HG03045 (cell line): ENCODE results near the gene ADGRG6.

ENCODE experiments used
- ATAC-seq: cut with Tn5 transposase; IDR thresholded peaks from one replicate; pipeline ENCODE4 v1.9.1; 2021; ENCODE audit warnings: mild to moderate bottlenecking, moderate library complexity; ENCODE audit not compliant: unreplicated experiment

The ADGRG6 gene

GRCh38 chr6:142474531-142475289, 172.9 kb downstream of the ADGRG6 start:
- no peak for ATAC-seq

DNA sequence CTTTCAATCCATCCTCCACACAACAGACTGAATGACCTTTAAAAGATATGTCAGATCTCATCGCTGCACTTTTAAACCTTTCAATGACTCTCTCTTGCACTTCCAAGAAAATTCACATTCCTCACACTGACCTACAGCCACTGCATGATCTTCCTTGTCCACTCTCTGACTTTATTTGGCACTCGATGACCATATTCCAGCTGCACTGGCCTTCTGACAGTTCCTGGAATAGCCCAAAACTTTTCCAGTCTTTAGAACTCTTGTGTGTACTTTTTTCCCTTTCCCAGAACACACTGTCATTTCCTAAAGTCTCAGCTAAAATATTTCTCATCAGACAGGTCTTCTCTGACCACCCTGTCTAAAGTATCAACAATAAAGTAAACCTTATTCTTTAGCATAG, 174.6 kb downstream of the ADGRG6 start:
- ATAC-seq, result no peak

DNA sequence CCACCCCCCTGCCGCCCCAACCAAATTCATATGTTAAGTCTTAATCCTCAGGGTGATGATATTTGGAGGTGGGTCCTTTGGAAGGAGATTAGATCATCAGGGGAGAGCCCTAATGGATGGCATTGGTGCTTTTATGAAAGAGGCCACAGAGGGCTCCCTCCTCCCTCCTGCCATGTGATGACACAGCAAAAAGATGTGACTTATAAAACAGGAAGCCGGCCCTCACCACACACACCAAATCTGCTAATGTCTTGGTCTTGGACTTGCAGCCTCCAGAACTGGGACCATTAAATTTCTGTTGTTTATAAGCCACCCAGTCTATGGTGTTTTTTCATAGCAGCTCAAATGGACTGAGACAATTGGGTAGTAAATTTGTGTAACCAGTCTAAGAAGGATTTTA, 176.3 kb downstream of the ADGRG6 start:
- ATAC-seq, result no peak

DNA sequence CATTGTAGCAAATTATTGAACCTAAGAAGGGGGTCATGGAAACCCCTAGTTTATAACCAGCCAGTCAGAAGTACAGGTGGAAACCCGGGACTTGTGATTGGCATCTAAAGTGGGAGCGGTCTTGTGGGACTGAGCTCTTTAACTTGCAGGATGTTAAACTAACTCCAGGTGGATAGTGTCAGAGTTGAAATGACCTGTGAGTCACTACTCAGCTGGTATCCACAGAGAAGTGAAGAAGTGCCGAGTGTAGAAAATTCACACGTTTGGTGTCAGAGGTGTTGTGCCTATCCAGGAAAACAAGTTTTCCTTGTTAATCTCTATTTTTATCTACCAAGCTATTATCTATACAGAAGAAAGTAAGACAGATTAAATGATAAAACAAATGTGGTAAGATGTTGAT, 179.7 kb downstream of the ADGRG6 start:
- no peak for ATAC-seq

DNA sequence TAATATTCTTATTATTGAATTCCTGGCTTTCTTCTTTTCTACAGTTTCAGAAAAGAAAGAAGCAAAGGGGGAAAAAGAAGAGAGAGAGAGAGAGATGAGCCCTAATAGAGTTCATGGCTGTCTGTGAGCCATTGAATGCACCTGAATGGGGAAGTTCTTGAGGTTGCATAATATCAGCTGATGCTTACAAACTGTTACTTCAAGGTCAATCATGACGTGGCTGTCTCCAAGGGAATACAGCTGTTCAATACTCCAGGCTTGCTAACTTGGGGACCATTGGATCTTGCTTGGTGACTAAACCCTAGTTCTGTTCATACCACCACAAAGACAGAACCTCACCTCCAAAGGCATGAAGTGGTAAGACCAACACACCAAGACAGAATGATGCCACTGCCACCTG, 180.4 kb downstream of the ADGRG6 start:
- no peak for ATAC-seq

DNA sequence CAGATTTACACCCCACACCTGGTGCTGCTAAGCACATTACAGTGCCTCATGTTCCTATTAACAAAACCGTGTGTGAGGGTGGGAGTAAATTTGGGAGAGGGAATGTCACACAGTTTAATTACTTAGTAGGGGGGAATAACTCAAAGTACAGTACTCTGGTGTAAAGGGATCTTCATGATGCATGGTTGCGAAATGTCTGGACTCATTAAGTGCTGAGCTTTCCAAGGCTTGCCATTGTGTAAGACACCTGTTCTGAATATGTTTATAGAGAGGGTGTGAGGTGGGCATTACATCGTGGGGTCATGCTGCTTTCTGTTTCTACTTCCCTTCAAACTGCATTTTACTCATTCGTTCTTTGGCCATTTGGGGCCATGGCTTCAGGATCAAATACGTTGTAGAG, 181.2 kb downstream of the ADGRG6 start:
- no peak for ATAC-seq

DNA sequence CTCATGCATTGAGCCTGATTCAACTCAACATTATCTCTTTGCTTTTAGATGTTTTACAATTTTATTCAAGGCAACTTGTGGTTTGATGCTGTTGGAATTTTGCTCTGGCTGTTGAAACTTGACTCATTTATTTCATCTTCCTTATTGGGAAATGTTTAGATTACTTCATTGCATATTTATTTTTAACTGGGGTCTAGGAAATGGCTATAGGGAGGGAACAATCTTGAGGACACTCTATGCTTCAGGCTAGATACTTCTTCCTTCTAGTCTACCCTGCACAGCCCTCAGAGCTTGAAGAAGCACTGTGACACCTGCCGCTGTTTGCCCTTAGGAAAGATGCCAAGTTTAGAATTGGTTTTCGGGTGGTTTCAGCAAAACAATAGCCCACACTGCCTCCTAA, 183.4 kb downstream of the ADGRG6 start:
- no peak for ATAC-seq

DNA sequence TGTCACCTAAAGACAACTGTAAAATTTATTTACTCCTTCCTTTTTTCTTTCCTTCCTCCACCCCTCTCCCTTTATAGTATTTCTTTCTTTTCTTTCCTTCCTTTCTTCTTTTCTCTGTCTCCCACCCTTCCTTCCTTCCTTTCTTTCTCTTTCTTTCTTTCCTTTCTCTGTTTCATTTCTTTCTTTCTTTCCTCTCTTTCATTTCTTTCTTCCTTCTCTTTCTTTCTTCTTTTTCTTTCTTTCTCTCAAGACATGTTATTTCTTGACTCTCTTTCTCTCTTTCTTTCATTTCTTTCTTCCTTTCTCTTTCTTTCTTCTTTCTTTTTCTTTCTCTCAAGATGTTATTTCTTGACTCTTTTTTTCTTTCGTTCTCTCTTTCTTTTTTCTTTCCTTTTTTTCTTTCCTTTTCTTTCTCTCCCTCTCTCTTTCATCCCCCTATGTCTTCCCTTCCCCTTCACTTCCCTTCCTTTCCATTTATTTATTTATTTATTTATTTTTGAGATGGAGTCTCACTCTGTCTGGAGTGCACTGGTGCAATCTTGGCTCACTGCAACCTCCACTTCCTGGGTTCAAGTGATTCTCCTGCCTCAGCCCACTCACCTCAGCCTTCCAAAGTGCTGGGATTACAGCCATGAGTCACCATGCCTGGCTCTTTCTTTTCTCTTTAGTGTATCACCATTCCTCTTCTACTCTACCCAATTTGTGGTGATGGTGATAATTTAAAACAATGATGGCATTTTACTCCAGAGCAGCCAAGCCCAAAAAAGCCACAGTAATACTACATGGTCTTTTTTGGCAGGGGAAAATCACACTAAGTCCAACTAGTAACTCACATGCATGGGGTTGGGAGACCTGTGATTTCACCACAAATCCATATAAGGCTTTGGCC, 188.2 kb downstream of the ADGRG6 start:
- no peak for ATAC-seq
